Gastrocnemius medialis (tissue), 4 donors: ENCODE data around the gene PKN1. TPM values are rescaled to one million over a fixed set of nuclear protein-coding genes. Genes with fewer than 3 reads are reported as not detected.

Experiments used
- ATAC-seq, 2 donors: fragments of 150-250 bp; one replicate each; pipeline ENCODE4 v1.9.1; 2016
- DNase-seq, 2 donors: peaks; one replicate each; pipeline ENCODE4 v3.0.0-alpha.2; 2019
- H3K27ac ChIP-seq, 4 donors: fragments of 200-600 bp; sonication (generic); 1 replicate in 1 of 4; 2 replicates in 3 of 4; pipeline ENCODE4 v1.5.1; 2016 to 2018; ENCODE audit warnings: mild to moderate bottlenecking in 2 of 4, moderate library complexity in 1 of 4
- H3K27me3 ChIP-seq, 3 donors: fragments of 200-600 bp; sonication (generic) in 2 of 3; 1 replicate in 1 of 3; 2 replicates in 2 of 3; pipeline versions ENCODE4 v1.5.1 to v1.6.0; 2016 to 2019; ENCODE audit warnings: mild to moderate bottlenecking in 1 of 3, moderate library complexity in 1 of 3
- H3K36me3 ChIP-seq, 2 donors: fragments of 200-600 bp; sonication (generic) in 1 of 2; one replicate each; pipeline ENCODE4 v1.5.1; 2017 to 2018
- H3K4me1 ChIP-seq, 2 donors: fragments of 200-600 bp; sonication (generic) in 1 of 2; one replicate each; pipeline ENCODE4 v1.5.1; 2016 to 2017; ENCODE audit warnings: mild to moderate bottlenecking in 2 of 2
- H3K4me3 ChIP-seq, 4 donors: fragments of 200-600 bp; sonication (generic) in 3 of 4; 1 replicate in 1 of 4; 2 replicates in 3 of 4; pipeline ENCODE4 v1.5.1; 2016 to 2019; ENCODE audit warnings: mild to moderate bottlenecking in 2 of 4
- H3K9me3 ChIP-seq, 3 donors: fragments of 200-600 bp; sonication (generic) in 2 of 3; 1 replicate in 1 of 3; 2 replicates in 2 of 3; pipeline ENCODE4 v1.5.1; 2016 to 2019
- POLR2A ChIP-seq, 2 donors: fragments of 450-650 bp; IDR thresholded peaks; one replicate each; pipeline ENCODE4 v1.6.1; 2017; ENCODE audit warnings: antibody characterized with exemption in 2 of 2, mild to moderate bottlenecking in 2 of 2, moderate library complexity in 2 of 2
- in situ Hi-C, 4 donors: fragments of 200-750 bp; cut with MboI; loops; one replicate each; pipeline versions ENCODE4 v1.15.0 to v1.8.0; 2017; ENCODE audit warnings: low sequenced_read_pairs in 4 of 4
- intact Hi-C: fragments of 100-400 bp; cut with DNase I; formaldehyde crosslinking; loops from one replicate; pipeline ENCODE4 v1.15.1; 2023; ENCODE audit warnings: low total_unique reads
- total RNA-seq, 4 donors: library from RNA; depleted of rRNA; stranded (reverse); fragments of >200 nt; gene quantifications; one replicate each; pipeline versions ENCODE4 v1.1.0 to v1.2.3, GENCODE V29; 2016
- TF ChIP-seq, protein P1 (sequence below), 5 experiments: fragments of 450-650 bp in 3 of 5; fragments of 200-600 bp in 2 of 5; sonication (generic) in 2 of 5; IDR thresholded peaks in 4 of 5; conservative IDR thresholded peaks in 1 of 5; 1 replicate in 4 of 5; 2 replicates in 1 of 5; pipeline ENCODE4 v1.5.1; 2016 to 2019; ENCODE audit warnings: antibody characterized with exemption in 5 of 5, mild to moderate bottlenecking in 3 of 5, moderate library complexity in 3 of 5

Gene PKN1
- total RNA-seq, 4 donors from 2014 or later: 52.1 to 130 (median 81.3) TPM

DNA sequence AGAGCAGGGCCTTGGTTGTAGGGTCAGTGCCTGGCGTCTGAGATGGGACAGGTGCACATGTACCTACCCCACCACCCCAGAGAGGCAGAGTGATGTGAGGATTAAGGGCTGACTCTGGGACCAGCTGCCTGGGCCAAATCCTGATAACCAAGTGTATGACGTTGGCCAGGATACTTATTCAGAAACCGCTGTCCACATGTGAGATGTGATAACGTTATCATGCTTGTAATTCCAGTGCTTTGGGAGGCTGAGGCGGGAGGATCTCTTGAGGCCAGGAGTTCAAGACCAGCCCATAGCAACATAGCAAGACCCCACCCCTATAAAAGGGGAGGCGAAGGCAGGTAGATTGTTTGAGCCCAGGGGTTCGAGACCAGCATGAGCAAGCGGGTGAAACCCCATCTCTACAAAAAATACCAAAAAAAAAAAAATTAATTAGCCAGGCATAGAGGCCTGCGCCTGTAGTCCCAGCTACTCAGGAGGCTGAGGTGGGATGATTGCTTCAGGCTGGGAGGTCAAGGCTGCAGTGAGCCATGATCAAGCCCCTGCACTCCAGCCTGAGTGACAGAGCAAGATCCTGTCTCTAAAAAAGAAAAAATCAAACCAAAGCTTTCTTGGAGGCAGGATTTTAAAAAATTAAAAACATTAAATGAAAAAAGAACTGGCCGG lies 41.8 kb upstream of the PKN1 start:
- H3K27ac ChIP-seq: no peak overlapping the region
- no peak for ATAC-seq
- H3K27me3 ChIP-seq: no peaks in the 10 kb centered on the region
- intact Hi-C loops (no loop called here), in situ Hi-C loops (no loop called here)
- no peaks in the 10 kb centered on the region for H3K4me1 ChIP-seq
- no peak for TF ChIP-seq POLR2A (IDR thresholded peaks at IDR 0.05)
- TF ChIP-seq, protein P1, sequence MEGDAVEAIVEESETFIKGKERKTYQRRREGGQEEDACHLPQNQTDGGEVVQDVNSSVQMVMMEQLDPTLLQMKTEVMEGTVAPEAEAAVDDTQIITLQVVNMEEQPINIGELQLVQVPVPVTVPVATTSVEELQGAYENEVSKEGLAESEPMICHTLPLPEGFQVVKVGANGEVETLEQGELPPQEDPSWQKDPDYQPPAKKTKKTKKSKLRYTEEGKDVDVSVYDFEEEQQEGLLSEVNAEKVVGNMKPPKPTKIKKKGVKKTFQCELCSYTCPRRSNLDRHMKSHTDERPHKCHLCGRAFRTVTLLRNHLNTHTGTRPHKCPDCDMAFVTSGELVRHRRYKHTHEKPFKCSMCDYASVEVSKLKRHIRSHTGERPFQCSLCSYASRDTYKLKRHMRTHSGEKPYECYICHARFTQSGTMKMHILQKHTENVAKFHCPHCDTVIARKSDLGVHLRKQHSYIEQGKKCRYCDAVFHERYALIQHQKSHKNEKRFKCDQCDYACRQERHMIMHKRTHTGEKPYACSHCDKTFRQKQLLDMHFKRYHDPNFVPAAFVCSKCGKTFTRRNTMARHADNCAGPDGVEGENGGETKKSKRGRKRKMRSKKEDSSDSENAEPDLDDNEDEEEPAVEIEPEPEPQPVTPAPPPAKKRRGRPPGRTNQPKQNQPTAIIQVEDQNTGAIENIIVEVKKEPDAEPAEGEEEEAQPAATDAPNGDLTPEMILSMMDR (IDR thresholded peaks at IDR 0.05 in 4 of 5, conservative IDR thresholded peaks at IDR 0.05 in 1 of 5): no peak
- H3K36me3 ChIP-seq: peaks cover 0 to 55% of the 10 kb centered on the region in 2 donors
- DNase-seq: no peak
- no peaks in the 10 kb centered on the region for H3K9me3 ChIP-seq
- no peak overlapping the region for H3K4me3 ChIP-seq

DNA sequence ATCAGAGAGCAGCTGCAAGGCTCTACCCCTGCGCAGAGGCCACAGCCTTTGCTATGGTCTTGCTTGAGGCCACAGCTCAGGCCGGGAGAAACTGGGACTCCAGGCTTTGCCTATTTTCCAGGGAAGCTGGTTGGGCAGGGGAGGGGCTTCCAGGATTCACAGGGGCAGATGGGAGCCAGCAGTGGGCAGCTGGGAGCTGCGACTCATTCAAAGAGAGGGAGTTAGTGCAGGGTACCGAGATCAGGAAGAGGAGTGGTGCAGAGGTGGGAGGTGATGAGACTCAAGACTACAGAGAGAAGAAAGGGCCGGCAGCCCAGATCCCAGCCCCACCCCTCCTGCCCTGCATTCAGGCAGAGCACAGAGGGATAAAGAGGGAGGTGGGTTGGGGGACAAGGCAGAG lies 39.8 kb upstream of the PKN1 start:
- intact Hi-C loops (no loop called here), in situ Hi-C loops (no loop called here)
- peaks cover 0 to 55% of the 10 kb centered on the region in 2 donors for H3K36me3 ChIP-seq

DNA sequence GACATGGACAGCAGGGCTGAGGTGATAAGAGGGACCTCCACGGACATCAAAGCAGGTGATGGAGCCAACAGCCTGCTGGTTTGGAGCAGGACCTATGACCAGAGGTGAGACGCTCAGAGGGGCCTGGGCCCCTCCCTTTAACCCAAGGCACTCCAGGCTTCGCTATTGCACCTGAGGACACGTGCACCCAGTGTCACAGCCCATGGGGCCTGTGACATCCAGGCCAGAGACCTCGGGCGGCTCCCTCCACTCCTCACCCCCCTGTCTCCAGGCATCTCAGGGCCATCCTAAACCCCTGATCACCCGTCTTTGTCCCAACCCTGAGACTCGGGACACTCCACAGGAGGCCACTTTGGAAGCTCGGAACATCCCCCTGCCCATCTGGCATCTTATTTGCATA lies 38.9 kb upstream of the PKN1 start:
- TF ChIP-seq, protein P1 (IDR thresholded peaks at IDR 0.05 in 4 of 5, conservative IDR thresholded peaks at IDR 0.05 in 1 of 5): no peak
- TF ChIP-seq POLR2A (IDR thresholded peaks at IDR 0.05): no peak
- Histone ChIP-seq H3K27ac (no peak overlapping the region), H3K4me1 (no peaks in the 10 kb centered on the region), H3K27me3 (no peaks in the 10 kb centered on the region), H3K4me3 (no peak overlapping the region), H3K9me3 (no peaks in the 10 kb centered on the region), H3K36me3 (peaks cover 0 to 61% of the 10 kb centered on the region in 2 donors)
- in situ Hi-C loops (no loop called here), intact Hi-C loops (no loop called here)
- no peak for DNase-seq
- no peak for ATAC-seq

More for the DNA sequence above, 39.8 kb upstream of the PKN1 start:
- ATAC-seq: no peak
- TF ChIP-seq, protein P1 (IDR thresholded peaks at IDR 0.05 in 4 of 5, conservative IDR thresholded peaks at IDR 0.05 in 1 of 5): no peak
- TF ChIP-seq POLR2A (IDR thresholded peaks at IDR 0.05): no peak
- Histone ChIP-seq H3K4me1 (no peaks in the 10 kb centered on the region), H3K27me3 (no peaks in the 10 kb centered on the region), H3K27ac (no peak overlapping the region), H3K4me3 (no peak overlapping the region), H3K9me3 (no peaks in the 10 kb centered on the region)
- DNase-seq: no peak

DNA sequence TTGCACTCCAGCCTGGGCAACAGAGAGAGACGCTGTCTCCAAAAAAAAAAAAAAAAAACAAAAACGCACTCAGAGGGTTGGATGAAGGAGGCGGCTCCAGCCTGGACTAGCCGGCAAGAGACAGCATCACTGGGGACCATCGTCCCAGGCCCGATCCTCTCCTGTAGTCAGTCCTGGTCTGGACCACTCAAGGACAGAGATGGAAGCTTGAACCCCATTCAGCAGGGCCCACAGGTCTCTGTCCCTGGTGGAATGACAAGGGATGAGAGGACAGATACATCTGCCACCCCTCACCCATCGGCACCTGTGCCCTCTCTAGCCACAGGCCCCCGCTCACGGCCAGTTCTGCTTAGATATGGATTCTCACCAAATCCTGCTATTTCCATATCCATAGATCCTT lies 37.8 kb upstream of the PKN1 start:
- no peaks in the 10 kb centered on the region for H3K9me3 ChIP-seq
- DNase-seq (no peak), ATAC-seq (no peak)
- H3K27me3 ChIP-seq: no peaks in the 10 kb centered on the region
- peaks cover 0 to 63% of the 10 kb centered on the region in 2 donors for H3K36me3 ChIP-seq
- in situ Hi-C loops: no loop called here
- intact Hi-C loops: no loop called here
- no peak overlapping the region for H3K27ac ChIP-seq
- H3K4me3 ChIP-seq: no peak overlapping the region
- TF ChIP-seq, protein P1 (IDR thresholded peaks at IDR 0.05 in 4 of 5, conservative IDR thresholded peaks at IDR 0.05 in 1 of 5): no peak
- no peak for TF ChIP-seq POLR2A (IDR thresholded peaks at IDR 0.05)
- no peaks in the 10 kb centered on the region for H3K4me1 ChIP-seq
